ENCODE data around the gene ILKAP.

Gene ILKAP

GRCh38 chr2:238164906-238165287, 38.6 kb downstream of the ILKAP start:
- DNase-seq, result no peak

GRCh38 chr2:238163481-238164198, 39.9 kb downstream of the ILKAP start:
- no peak for DNase-seq

GRCh38 chr2:238162846-238163441, 40.6 kb downstream of the ILKAP start:
- no peak for DNase-seq

- DNase-seq, result no peak
Observed at GRCh38 chr2:238162251-238162845, 41.1 kb downstream of the ILKAP start.

- no peak for DNase-seq
Observed at GRCh38 chr2:238161291-238162051, 42.0 kb downstream of the ILKAP start.

GRCh38 chr2:238160206-238161129, 43.0 kb downstream of the ILKAP start:
- peak in 1 of 2 experiments; percentile 5 for DNase-seq

- no peak for DNase-seq
Observed at GRCh38 chr2:238159661-238160205, 43.8 kb downstream of the ILKAP start.

- DNase-seq, result no peak
Observed at GRCh38 chr2:238159071-238159539, 44.4 kb downstream of the ILKAP start.

GRCh38 chr2:238158509-238159070, 44.9 kb downstream of the ILKAP start, which contains the start of gene ERFE:
TSS of gene ERFE (plus strand) at chr2:238158970. CDS start at chr2:238159008, 38 bp downstream.
- peak in 1 of 2 experiments; percentile 16 for DNase-seq

- DNase-seq, result no peak
Observed at GRCh38 chr2:238158018-238158508, 45.4 kb downstream of the ILKAP start.

- no peak for DNase-seq
Observed at GRCh38 chr2:238157506-238158017, 45.9 kb downstream of the ILKAP start.

- no peak for DNase-seq
Observed at GRCh38 chr2:238155761-238156694, 47.5 kb downstream of the ILKAP start.

GRCh38 chr2:238155051-238155760, 48.3 kb downstream of the ILKAP start:
- no peak for DNase-seq

- DNase-seq, result no peak
Observed at GRCh38 chr2:238154570-238154969, 48.9 kb downstream of the ILKAP start.

GRCh38 chr2:238152771-238153688, 50.5 kb downstream of the ILKAP start:
- DNase-seq, result no peak

- DNase-seq, result no peak
Observed at GRCh38 chr2:238151628-238152235, 51.8 kb downstream of the ILKAP start.

GRCh38 chr2:238151205-238151604, 52.3 kb downstream of the ILKAP start:
- no peak for DNase-seq

GRCh38 chr2:238150686-238151085, 52.8 kb downstream of the ILKAP start:
- no peak for DNase-seq

Data from Kasumi-1 (cell line).